K562 (cell line): ENCODE measurements around the gene GNS. TPM values are rescaled to one million over a fixed set of nuclear protein-coding genes. Genes with fewer than 3 reads are reported as not detected.

ENCODE experiments used
- BHLHE40 ChIP-seq: IDR thresholded peaks from 2 replicates; pipeline ENCODE4 v1.6.1; 2011; ENCODE audit warnings: low read length, improper control_type of control experiment
- CBFA2T2 ChIP-seq: fragments of 450-650 bp; conservative IDR thresholded peaks from 2 replicates; pipeline ENCODE4 v1.6.1; 2017; ENCODE audit warnings: mild to moderate bottlenecking
- CREM ChIP-seq: IDR thresholded peaks from 2 replicates; pipeline ENCODE4 v1.6.1; 2014; ENCODE audit warnings: antibody characterized with exemption, low read depth
- MEIS2 ChIP-seq: fragments of 450-650 bp; IDR thresholded peaks from 2 replicates; pipeline ENCODE4 v1.6.1; 2014; ENCODE audit warnings: mild to moderate bottlenecking; ENCODE audit not compliant: partially characterized antibody
- NEUROD1 ChIP-seq: fragments of 150-350 bp; IDR thresholded peaks from 2 replicates; pipeline ENCODE4 v1.6.1; 2014; ENCODE audit warnings: borderline replicate concordance, low read length, low read depth; ENCODE audit not compliant: partially characterized antibody
- POLR2G ChIP-seq: fragments of 200-400 bp; formaldehyde crosslinking; IDR thresholded peaks from 2 replicates; pipeline ENCODE4 v1.6.1; 2017; ENCODE audit warnings: low read depth, mild to moderate bottlenecking, antibody characterized with exemption, low read length, moderate library complexity
- SIN3B ChIP-seq: fragments of 450-650 bp; IDR thresholded peaks from 2 replicates; pipeline ENCODE4 v1.6.1; 2017; ENCODE audit warnings: low read depth, mild to moderate bottlenecking, moderate library complexity
- TSC22D4 ChIP-seq: fragments of 450-650 bp; IDR thresholded peaks from 2 replicates; pipeline ENCODE4 v1.6.1; 2016; ENCODE audit warnings: missing genetic modification characterization, missing biosample characterization, control low read depth
- ZNF354B ChIP-seq: fragments of 250-450 bp; sonication (Bioruptor Pico); IDR thresholded peaks from 2 replicates; pipeline ENCODE4 v1.4.0; 2020
- ZNF707 ChIP-seq: fragments of 250-450 bp; sonication (Bioruptor Pico); conservative IDR thresholded peaks from 2 replicates; pipeline ENCODE4 v1.8.0; 2022; ENCODE audit warnings: inconsistent platforms, mild to moderate bottlenecking, moderate library complexity
- polyA plus RNA-seq, 8 experiments: library from polyadenylated mRNA; depleted of rRNA in 4 of 8; stranded (reverse) in 5 of 8; unstranded in 3 of 8; fragments of >200 nt; fragmentation: Nextera tagmentation in 2 of 8; fragmentation: Illumina TruSeq in 1 of 8; extraction: Ambion mirVana in 2 of 8; extraction: Trizol in 1 of 8; gene quantifications; 2 replicates each; pipeline versions ENCODE4 v1.2.1 to v1.2.3, GENCODE V29; 2011 to 2014; ENCODE audit warnings: inconsistent platforms in 1 of 8, missing spikeins in 1 of 8
- total RNA-seq, 7 experiments: library from RNA; depleted of rRNA in 6 of 7; stranded (reverse); fragments of >200 nt in 6 of 7; fragmentation: Illumina TruSeq in 2 of 7; extraction: Trizol in 2 of 7; gene quantifications; 2 replicates each; pipeline versions ENCODE4 v1.2.1 to v1.2.3, GENCODE V29; 2011 to 2021; ENCODE audit warnings: low replicate concordance in 1 of 7
- TF ChIP-seq, protein P1 (sequence below): fragments of 250-450 bp; sonication (Bioruptor Pico); IDR thresholded peaks from 2 replicates; pipeline ENCODE4 v1.5.0; 2021; ENCODE audit warnings: mild to moderate bottlenecking, moderate library complexity
- TF ChIP-seq, protein P2 (sequence below): fragments of 450-650 bp; formaldehyde crosslinking; IDR thresholded peaks from 2 replicates; pipeline ENCODE4 v1.4.0; 2020; ENCODE audit warnings: mild to moderate bottlenecking, moderate library complexity
- TF ChIP-seq, protein P3 (sequence below), 2 experiments: fragments of 450-650 bp; conservative IDR thresholded peaks; 2 replicates each; pipeline ENCODE4 v1.6.1; 2017; ENCODE audit warnings: mild to moderate bottlenecking in 2 of 2, moderate library complexity in 2 of 2
- TF ChIP-seq, protein P4 (sequence below): sonication (generic); formaldehyde crosslinking; IDR thresholded peaks from 2 replicates; pipeline ENCODE4 v1.8.0; 2022; ENCODE audit warnings: missing genetic modification reagents, mild to moderate bottlenecking, moderate library complexity, borderline replicate concordance
- TF ChIP-seq, protein P5 (sequence below): fragments of 200-800 bp; sonication (Bioruptor generic); IDR thresholded peaks from 2 replicates; pipeline ENCODE4 v1.6.1; 2017; ENCODE audit warnings: missing genetic modification characterization, missing compliant biosample characterization
- TF ChIP-seq, protein P6 (sequence below): IDR thresholded peaks from 2 replicates; pipeline ENCODE4 v1.6.1; 2016; ENCODE audit warnings: missing genetic modification characterization, missing compliant biosample characterization

Gene GNS
- total and polyA plus RNA-seq, 9 of the 15 experiments (the other 6 are each of a cell fraction or from before 2014, with no cell fraction given) = 4.6 to 30.3 (median 18.9) TPM

DNA sequence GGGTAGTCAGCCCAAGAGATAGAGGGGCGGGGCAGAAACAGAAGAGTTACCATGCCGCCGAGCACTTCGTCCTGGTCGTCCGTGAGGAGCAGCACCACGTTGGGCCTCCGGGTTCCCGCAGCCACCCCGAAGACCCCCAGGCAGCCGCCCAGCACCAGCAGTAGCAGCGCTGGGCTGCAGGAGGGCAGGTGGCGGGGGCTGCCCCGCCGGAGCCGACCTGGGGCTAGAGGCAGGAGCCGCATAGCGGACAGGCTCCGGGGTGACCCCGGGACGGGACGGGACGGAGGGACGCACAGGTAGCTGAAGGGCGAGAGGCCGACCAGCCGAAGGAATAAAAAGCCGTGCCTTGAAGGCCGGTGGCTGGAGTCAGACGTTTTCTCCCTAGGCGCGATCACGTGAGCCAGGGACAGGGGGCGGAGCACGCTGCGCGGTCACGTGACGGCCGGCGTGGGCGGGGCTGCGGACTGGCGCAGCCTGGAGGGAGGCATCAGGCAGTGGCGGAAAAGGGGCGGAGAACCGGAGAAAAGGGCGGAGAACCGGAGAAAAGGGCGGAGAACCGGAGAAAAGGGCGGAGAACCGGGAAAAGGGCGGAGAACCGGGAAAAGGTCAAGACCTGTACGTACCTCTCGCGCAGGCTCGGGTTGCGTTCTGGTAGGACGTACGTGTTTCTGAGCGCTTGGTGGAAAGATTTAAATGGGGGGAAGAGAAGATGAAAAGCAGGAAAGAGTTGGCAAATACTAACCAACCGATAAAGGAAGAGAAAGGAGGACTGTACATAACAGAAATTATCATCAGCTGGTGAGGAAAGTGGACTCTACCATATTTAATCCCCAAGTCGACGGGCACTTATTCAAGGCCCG, at the start of gene GNS (continued):
- TF ChIP-seq, protein P1, sequence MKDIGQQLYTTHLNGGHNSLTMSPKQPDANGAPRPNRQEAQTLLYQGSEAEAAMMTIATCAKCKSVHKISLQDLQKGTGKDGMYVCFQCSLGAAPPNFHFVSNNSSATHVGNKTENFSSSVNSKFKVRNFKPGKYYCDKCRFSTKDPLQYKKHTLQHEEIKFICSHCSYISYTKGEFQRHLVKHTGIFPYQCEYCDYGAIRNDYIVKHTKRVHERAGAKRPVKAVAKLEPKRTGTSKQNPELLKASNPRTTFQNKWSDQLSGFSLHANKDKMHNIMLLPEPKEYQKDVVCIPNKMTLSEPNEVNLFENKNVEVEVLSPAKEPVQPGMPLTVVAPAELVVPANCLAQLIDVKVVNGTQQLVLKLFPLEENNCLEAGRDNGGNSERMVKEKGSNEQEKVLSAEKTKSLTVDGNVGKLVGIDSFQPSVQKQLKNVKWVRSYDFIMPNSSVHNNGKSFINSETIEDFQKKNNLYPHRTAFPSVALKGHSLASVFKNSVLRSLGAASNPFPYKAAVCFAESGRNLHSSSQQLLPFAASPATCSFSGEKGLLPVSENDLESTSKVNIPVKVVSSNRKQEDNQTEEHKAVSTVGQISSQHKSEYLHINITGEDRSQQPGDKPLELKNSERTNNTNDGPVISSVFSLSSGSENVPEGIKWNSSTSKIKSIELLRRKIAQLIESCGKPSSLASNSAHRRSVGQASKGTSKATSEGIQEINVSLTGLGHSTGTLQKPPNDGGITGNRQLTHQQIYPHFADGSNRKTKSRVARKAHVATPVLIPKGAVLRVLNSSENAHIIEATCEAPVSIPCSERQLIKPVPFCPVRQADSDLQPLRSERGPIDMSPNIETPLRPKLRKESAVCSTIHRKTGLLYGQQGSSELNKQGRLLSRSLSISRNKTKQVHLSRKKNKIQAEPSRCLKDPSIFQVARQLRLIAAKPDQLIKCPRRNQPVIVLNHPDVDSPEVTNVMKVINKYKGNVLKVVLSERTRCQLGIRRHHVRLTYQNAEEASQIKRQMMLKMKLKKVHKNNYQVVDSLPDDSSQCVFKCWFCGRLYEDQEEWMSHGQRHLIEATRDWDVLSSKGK = 0 out of 2 replicates have a peak, but pooled peaks have one; percentile 29
- TF ChIP-seq, protein P2, sequence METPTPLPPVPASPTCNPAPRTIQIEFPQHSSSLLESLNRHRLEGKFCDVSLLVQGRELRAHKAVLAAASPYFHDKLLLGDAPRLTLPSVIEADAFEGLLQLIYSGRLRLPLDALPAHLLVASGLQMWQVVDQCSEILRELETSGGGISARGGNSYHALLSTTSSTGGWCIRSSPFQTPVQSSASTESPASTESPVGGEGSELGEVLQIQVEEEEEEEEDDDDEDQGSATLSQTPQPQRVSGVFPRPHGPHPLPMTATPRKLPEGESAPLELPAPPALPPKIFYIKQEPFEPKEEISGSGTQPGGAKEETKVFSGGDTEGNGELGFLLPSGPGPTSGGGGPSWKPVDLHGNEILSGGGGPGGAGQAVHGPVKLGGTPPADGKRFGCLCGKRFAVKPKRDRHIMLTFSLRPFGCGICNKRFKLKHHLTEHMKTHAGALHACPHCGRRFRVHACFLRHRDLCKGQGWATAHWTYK = no peak
- TF ChIP-seq SIN3B (peak; percentile 85), CBFA2T2 (peak; percentile 98), NEUROD1 (no peak), ZNF354B (CRISPR knock-in tag) (no peak), CREM (peak; percentile 62), POLR2G (peak; percentile 81), ZNF707 (no peak), TSC22D4 (tag) (no peak), BHLHE40 (peak; percentile 99), MEIS2 (peak; percentile 14)
- TF ChIP-seq, protein P3, sequence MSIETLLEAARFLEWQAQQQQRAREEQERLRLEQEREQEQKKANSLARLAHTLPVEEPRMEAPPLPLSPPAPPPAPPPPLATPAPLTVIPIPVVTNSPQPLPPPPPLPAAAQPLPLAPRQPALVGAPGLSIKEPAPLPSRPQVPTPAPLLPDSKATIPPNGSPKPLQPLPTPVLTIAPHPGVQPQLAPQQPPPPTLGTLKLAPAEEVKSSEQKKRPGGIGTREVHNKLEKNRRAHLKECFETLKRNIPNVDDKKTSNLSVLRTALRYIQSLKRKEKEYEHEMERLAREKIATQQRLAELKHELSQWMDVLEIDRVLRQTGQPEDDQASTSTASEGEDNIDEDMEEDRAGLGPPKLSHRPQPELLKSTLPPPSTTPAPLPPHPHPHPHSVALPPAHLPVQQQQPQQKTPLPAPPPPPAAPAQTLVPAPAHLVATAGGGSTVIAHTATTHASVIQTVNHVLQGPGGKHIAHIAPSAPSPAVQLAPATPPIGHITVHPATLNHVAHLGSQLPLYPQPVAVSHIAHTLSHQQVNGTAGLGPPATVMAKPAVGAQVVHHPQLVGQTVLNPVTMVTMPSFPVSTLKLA (conservative IDR thresholded peaks at IDR 0.05) = peak; percentile 89 to 95
- TF ChIP-seq, protein P4, sequence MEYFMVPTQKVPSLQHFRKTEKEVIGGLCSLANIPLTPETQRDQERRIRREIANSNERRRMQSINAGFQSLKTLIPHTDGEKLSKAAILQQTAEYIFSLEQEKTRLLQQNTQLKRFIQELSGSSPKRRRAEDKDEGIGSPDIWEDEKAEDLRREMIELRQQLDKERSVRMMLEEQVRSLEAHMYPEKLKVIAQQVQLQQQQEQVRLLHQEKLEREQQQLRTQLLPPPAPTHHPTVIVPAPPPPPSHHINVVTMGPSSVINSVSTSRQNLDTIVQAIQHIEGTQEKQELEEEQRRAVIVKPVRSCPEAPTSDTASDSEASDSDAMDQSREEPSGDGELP = peak; percentile 79; the same call in 1 of the 2 replicates
- TF ChIP-seq, protein P5, sequence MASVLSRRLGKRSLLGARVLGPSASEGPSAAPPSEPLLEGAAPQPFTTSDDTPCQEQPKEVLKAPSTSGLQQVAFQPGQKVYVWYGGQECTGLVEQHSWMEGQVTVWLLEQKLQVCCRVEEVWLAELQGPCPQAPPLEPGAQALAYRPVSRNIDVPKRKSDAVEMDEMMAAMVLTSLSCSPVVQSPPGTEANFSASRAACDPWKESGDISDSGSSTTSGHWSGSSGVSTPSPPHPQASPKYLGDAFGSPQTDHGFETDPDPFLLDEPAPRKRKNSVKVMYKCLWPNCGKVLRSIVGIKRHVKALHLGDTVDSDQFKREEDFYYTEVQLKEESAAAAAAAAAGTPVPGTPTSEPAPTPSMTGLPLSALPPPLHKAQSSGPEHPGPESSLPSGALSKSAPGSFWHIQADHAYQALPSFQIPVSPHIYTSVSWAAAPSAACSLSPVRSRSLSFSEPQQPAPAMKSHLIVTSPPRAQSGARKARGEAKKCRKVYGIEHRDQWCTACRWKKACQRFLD (CRISPR knock-in tag) = peak; percentile 54; the same call in 1 of the 2 replicates
- TF ChIP-seq, protein P6, sequence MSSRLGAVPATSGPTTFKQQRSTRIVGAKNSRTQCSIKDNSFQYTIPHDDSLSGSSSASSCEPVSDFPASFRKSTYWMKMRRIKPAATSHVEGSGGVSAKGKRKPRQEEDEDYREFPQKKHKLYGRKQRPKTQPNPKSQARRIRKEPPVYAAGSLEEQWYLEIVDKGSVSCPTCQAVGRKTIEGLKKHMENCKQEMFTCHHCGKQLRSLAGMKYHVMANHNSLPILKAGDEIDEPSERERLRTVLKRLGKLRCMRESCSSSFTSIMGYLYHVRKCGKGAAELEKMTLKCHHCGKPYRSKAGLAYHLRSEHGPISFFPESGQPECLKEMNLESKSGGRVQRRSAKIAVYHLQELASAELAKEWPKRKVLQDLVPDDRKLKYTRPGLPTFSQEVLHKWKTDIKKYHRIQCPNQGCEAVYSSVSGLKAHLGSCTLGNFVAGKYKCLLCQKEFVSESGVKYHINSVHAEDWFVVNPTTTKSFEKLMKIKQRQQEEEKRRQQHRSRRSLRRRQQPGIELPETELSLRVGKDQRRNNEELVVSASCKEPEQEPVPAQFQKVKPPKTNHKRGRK = peak; percentile 56; the same call in 1 of the 2 replicates
